OCI-LY1 (cell line): ENCODE data around the gene SIK3.

Experiments used
- H2AFZ ChIP-seq: fragments of 200-600 bp; sonication (generic), shearing (Covaris generic); 2 replicates; pipeline ENCODE4 v1.6.0; 2014; ENCODE audit warnings: antibody characterized with exemption, mild to moderate bottlenecking, low read length
- H3F3A ChIP-seq: fragments of 200-600 bp; sonication (generic), shearing (Covaris generic); 2 replicates; pipeline ENCODE4 v1.6.0; 2014; ENCODE audit warnings: mild to moderate bottlenecking, antibody characterized with exemption, low read length, moderate library complexity; ENCODE audit not compliant: insufficient read depth
- H3K27ac ChIP-seq: fragments of 200-600 bp; sonication (generic); 2 replicates; pipeline ENCODE4 v1.5.1; 2014; ENCODE audit warnings: low read length, mixed run types, mild to moderate bottlenecking, low read depth; ENCODE audit not compliant: poor library complexity, severe bottlenecking
- H3K27me3 ChIP-seq: fragments of 200-600 bp; sonication (generic); 2 replicates; pipeline ENCODE4 v1.6.0; 2014; ENCODE audit warnings: antibody characterized with exemption, mild to moderate bottlenecking, low read length, moderate library complexity; ENCODE audit not compliant: insufficient read depth
- H3K36me3 ChIP-seq: fragments of 200-600 bp; sonication (generic); 2 replicates; pipeline ENCODE4 v1.6.1; 2014; ENCODE audit warnings: mild to moderate bottlenecking, antibody characterized with exemption, low read length, moderate library complexity, mixed read lengths; ENCODE audit not compliant: insufficient read depth
- H3K4me1 ChIP-seq: fragments of 200-600 bp; sonication (generic); 2 replicates; pipeline ENCODE4 v1.5.1; 2014; ENCODE audit warnings: mild to moderate bottlenecking, low read length, moderate library complexity; ENCODE audit not compliant: insufficient read depth, severe bottlenecking
- H3K4me2 ChIP-seq: fragments of 200-600 bp; sonication (generic), shearing (Covaris generic); 2 replicates; pipeline ENCODE4 v1.6.1; 2014; ENCODE audit warnings: low read length
- H3K4me3 ChIP-seq: fragments of 200-600 bp; sonication (generic); 2 replicates; pipeline ENCODE4 v1.5.1; 2014; ENCODE audit warnings: low read length, low read depth, mild to moderate bottlenecking, mixed read lengths; ENCODE audit not compliant: poor library complexity, severe bottlenecking
- H3K79me2 ChIP-seq: fragments of 200-600 bp; shearing (Covaris generic); 2 replicates; pipeline ENCODE4 v1.6.1; 2016; ENCODE audit warnings: mixed run types, low read length, mixed read lengths; ENCODE audit not compliant: insufficient read depth
- H3K9ac ChIP-seq: fragments of 200-600 bp; sonication (generic), shearing (Covaris generic); 2 replicates; pipeline ENCODE4 v1.6.1; 2014; ENCODE audit warnings: mild to moderate bottlenecking, low read length, mixed read lengths
- H3K9me2 ChIP-seq: fragments of 200-600 bp; sonication (generic), shearing (Covaris generic); 2 replicates; pipeline ENCODE4 v1.6.1; 2014; ENCODE audit warnings: low read depth, mild to moderate bottlenecking, low read length, mixed read lengths
- H3K9me3 ChIP-seq: fragments of 200-600 bp; shearing (Covaris generic); 2 replicates; pipeline ENCODE4 v1.6.1; 2014; ENCODE audit warnings: low read length, mixed read lengths
- H4K20me1 ChIP-seq: fragments of 200-600 bp; sonication (generic), shearing (Covaris generic); 2 replicates; pipeline ENCODE4 v1.6.0; 2016; ENCODE audit warnings: mild to moderate bottlenecking, low read length; ENCODE audit not compliant: insufficient read depth
- EZH2 ChIP-seq: fragments of 200-600 bp; sonication (generic), shearing (Covaris generic); IDR thresholded peaks from 2 replicates; pipeline ENCODE4 v1.8.0; 2017; ENCODE audit warnings: borderline replicate concordance, mixed run types, mild to moderate bottlenecking, antibody characterized with exemption, low read length, moderate library complexity, mixed read lengths
- TF ChIP-seq, protein P1 (sequence below): fragments of 200-600 bp; sonication (generic), shearing (Covaris generic); IDR thresholded peaks from 2 replicates; pipeline ENCODE4 v1.5.1; 2017; ENCODE audit warnings: mild to moderate bottlenecking, antibody characterized with exemption, low read length, moderate library complexity, mixed read lengths

SIK3 gene

DNA sequence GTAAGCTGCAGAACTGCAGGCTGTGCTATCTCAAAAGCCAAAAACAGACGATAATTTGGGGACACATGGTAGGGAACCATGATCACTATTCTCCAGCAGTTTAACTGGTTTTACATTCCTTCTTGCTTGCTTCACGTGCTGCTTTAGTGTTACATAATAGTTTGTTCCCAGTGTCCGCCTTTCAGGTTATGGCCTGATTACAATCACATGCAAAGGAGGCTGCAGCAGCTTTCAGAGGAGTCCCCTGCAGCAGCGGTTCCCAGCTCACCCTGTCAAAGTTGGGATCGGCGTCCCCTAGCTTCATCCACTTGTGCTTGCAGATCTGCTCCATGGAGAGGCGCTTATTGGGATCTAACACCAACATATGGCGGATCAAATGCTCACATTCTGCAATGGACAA, 221.6 kb downstream of the SIK3 start:
- no peak overlapping the region for H3K4me2 ChIP-seq
- no peaks in the 10 kb centered on the region for H3K9me2 ChIP-seq
- H3K4me1 ChIP-seq: peaks cover 7% of the 10 kb centered on the region
- H3K9me3 ChIP-seq: no peaks in the 10 kb centered on the region
- H3K27me3 ChIP-seq: no peaks in the 10 kb centered on the region
- no peaks in the 10 kb centered on the region for H4K20me1 ChIP-seq
- no peak for TF ChIP-seq EZH2
- TF ChIP-seq, protein P1, sequence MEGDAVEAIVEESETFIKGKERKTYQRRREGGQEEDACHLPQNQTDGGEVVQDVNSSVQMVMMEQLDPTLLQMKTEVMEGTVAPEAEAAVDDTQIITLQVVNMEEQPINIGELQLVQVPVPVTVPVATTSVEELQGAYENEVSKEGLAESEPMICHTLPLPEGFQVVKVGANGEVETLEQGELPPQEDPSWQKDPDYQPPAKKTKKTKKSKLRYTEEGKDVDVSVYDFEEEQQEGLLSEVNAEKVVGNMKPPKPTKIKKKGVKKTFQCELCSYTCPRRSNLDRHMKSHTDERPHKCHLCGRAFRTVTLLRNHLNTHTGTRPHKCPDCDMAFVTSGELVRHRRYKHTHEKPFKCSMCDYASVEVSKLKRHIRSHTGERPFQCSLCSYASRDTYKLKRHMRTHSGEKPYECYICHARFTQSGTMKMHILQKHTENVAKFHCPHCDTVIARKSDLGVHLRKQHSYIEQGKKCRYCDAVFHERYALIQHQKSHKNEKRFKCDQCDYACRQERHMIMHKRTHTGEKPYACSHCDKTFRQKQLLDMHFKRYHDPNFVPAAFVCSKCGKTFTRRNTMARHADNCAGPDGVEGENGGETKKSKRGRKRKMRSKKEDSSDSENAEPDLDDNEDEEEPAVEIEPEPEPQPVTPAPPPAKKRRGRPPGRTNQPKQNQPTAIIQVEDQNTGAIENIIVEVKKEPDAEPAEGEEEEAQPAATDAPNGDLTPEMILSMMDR: no peak
- no peaks in the 10 kb centered on the region for H3F3A ChIP-seq
- H3K9ac ChIP-seq: no peak overlapping the region
- no peak overlapping the region for H3K27ac ChIP-seq
- no peak overlapping the region for H2AFZ ChIP-seq
- no peaks in the 10 kb centered on the region for H3K79me2 ChIP-seq
- peaks cover 53% of the 10 kb centered on the region for H3K36me3 ChIP-seq
- H3K4me3 ChIP-seq: no peak overlapping the region

DNA sequence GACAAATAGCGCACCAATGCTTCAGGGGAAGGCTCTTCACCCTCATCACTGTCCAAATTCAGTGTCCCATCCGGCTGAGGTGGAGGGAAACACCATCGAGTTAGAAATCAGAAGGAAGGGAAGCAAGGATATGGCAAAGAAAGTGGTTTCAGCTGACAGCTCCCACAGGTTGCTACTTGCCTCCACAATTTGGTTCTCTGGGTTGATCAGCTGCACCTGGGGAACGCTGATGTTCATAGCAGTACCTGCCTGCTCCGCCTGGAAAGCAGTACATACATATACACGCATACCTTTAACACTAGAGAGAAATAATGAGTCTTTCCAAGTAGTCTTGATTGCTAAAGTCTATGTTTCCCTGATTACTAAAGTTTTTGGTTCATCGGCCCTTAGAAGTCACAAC, 223.0 kb downstream of the SIK3 start:
- Histone ChIP-seq H3K9ac (no peak overlapping the region), H3K4me2 (no peak overlapping the region), H3K9me3 (no peaks in the 10 kb centered on the region), H3K27ac (no peak overlapping the region), H3K27me3 (no peaks in the 10 kb centered on the region), H3K9me2 (no peaks in the 10 kb centered on the region), H3K79me2 (no peaks in the 10 kb centered on the region), H2AFZ (no peak overlapping the region), H4K20me1 (no peaks in the 10 kb centered on the region), H3K36me3 (peaks cover 66% of the 10 kb centered on the region), H3K4me1 (peaks cover 3% of the 10 kb centered on the region), H3F3A (no peaks in the 10 kb centered on the region), H3K4me3 (no peak overlapping the region)
- no peak for TF ChIP-seq EZH2
- TF ChIP-seq, protein P1: no peak

DNA sequence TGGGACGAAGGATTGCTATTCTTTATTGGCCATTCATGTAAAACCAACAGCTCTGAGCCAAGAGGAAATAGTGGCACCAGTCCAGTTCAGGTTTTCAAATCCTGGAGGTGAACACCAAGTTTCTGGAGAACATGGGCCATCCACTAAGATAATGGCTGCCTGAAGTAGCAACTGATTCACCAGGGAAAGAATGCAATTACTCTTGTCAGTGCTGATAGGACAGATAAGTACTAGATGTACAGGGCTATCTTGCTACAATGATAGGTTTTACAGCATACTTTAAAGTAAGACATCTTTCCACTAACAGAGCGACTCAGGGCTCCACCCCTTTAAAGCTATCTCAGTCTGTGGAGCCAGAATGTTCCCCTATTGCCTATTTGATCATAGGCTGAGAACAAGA, 224.0 kb downstream of the SIK3 start:
- Histone ChIP-seq H4K20me1 (no peaks in the 10 kb centered on the region), H3K9me3 (no peaks in the 10 kb centered on the region), H3K4me2 (no peak overlapping the region), H3K27me3 (no peaks in the 10 kb centered on the region), H3K4me3 (no peak overlapping the region), H3K9ac (no peak overlapping the region), H3K27ac (no peak overlapping the region), H3K9me2 (no peaks in the 10 kb centered on the region), H3K4me1 (no peaks in the 10 kb centered on the region), H3K36me3 (peaks cover 76% of the 10 kb centered on the region), H2AFZ (no peak overlapping the region), H3K79me2 (no peaks in the 10 kb centered on the region), H3F3A (no peaks in the 10 kb centered on the region)
- TF ChIP-seq EZH2: no peak
- TF ChIP-seq, protein P1: no peak
